Measurements from ENCODE around the gene UNKL. TPM values are rescaled to one million over a fixed set of nuclear protein-coding genes. Genes with fewer than 3 reads are reported as not detected.

Gene UNKL
- total and polyA plus RNA-seq, 2 donors (not counting 1 experiment from before 2014, with no cell fraction given) = 53.9 to 178 TPM

- TF ChIP-seq CTCF (IDR thresholded peaks at IDR 0.05) (no peak), EZH2 (IDR thresholded peaks at IDR 0.05; ENCODE audit: borderline replicate concordance, insufficient read depth, low read depth, low read length, poor library complexity, severe bottlenecking) (no peak)
- Histone ChIP-seq H2AFZ (ENCODE audit: insufficient read depth, low read depth, low read length, poor library complexity, severe bottlenecking) (no peak overlapping the region), H3K9ac (ENCODE audit: low read length) (no peak overlapping the region), H4K20me1 (ENCODE audit: control insufficient read depth, insufficient read depth, low read length, poor library complexity, severe bottlenecking) (peaks cover 33% of the 10 kb centered on the region), H3K4me3 (ENCODE audit: control extremely low read depth in 1 of 5, extremely low read depth in 1 of 5, insufficient read depth in 1 of 5, low read depth in 2 of 5, low read length in 4 of 5) (no peak overlapping the region), H3K9me3 (ENCODE audit: control extremely low read depth in 1 of 3, control insufficient read depth in 2 of 3, insufficient read depth in 1 of 3, low read length in 2 of 3) (no peaks in the 10 kb centered on the region), H3K4me2 (replicated peaks; ENCODE audit: low read depth, low read length, poor library complexity, severe bottlenecking) (no peak overlapping the region), H3K79me2 (ENCODE audit: control insufficient read depth, insufficient read depth, low read length) (peaks cover 6% of the 10 kb centered on the region), H3K4me1 (ENCODE audit: control insufficient read depth in 2 of 2, insufficient read depth in 2 of 2, low read length in 2 of 2) (no peaks in the 10 kb centered on the region), H3K27me3 (replicated peaks in 1 of 4; ENCODE audit: control extremely low read depth in 1 of 4, control insufficient read depth in 3 of 4, insufficient read depth in 4 of 4, low read length in 3 of 4) (no peaks in the 10 kb centered on the region), H3K36me3 (replicated peaks in 1 of 2; ENCODE audit: control extremely low read depth in 1 of 2, control insufficient read depth in 1 of 2, extremely low read depth in 1 of 2, insufficient read depth in 2 of 2, low read length in 1 of 2) (peaks cover 0 to 33% of the 10 kb centered on the region in 2 experiments), H3K27ac (ENCODE audit: low read length in 2 of 2) (no peak overlapping the region)
- no peak overlapping the region for H3K4me3 Mint-ChIP-seq
- ATAC-seq (ENCODE audit: low read depth) = no peak
- no peaks in the 10 kb centered on the region for H3K4me1 Mint-ChIP-seq
- no peaks in the 10 kb centered on the region for H3K27me3 Mint-ChIP-seq
- H3K27ac Mint-ChIP-seq = no peak overlapping the region
- 96% methylated on average over 30 of the region's 33 CpGs for WGBS (ENCODE audit: insufficient coverage)
- POLR2A ChIA-PET = interaction anchor here (0.7 kb wide), 1 partner anchor 24 kb away, joined by 3 read pairs; no protein-coding TSS in a partner anchor
- intact Hi-C loops (cut with micrococcal nuclease) = no loop called here
- DNase-seq = no peak
- CTCF ChIA-PET = interaction anchor here (0.6 to 1.1 kb wide), 2 partner anchors 9 to 102 kb away, joined by 3 read pairs; no protein-coding TSS in a partner anchor
- no peaks in the 10 kb centered on the region for H3K9me3 Mint-ChIP-seq (ENCODE audit: insufficient read depth)
Observed at GRCh38 chr16:1371054-1371978, 43.2 kb downstream of the UNKL start.

Measured in B cell (primary cell).